ENCODE data around the gene NDUFA1.
A peak's percentile ranks its signal among the peaks of the same experiment; 100 is the strongest.
"Not testable (repeated sequence)": the region's sequence is repeated elsewhere in the genome, so short reads cannot be mapped to it uniquely, and the experiment has no call there.

NDUFA1 gene

GRCh38 chrX:119871599-119872395 is at the start of gene NDUFA1, which contains the start of gene RNF113A:
TSS of gene NDUFA1 (plus strand) at chrX:119871832. CDS start at chrX:119871912, 80 bp downstream.
TSS of gene RNF113A (minus strand) at chrX:119871733. CDS start at chrX:119871613, 120 bp downstream.
- peak; percentile 87 for DNase-seq (ENCODE audit: low spot score)

GRCh38 chrX:119824221-119824620 is 47.4 kb upstream of the NDUFA1 start:
- DNase-seq (ENCODE audit: low spot score), result not testable (repeated sequence)

GRCh38 chrX:119826399-119826959 is 45.2 kb upstream of the NDUFA1 start:
- DNase-seq (ENCODE audit: low spot score), result no peak

- DNase-seq (ENCODE audit: low spot score), result no peak
Measured at GRCh38 chrX:119828446-119828845, 43.2 kb upstream of the NDUFA1 start.

- DNase-seq (ENCODE audit: low spot score), result no peak
Measured at GRCh38 chrX:119833905-119834304, 37.7 kb upstream of the NDUFA1 start.

GRCh38 chrX:119852382-119853353 is 19.0 kb upstream of the NDUFA1 start, which contains the start of gene UPF3B:
TSS of gene UPF3B (minus strand) at chrX:119852963. CDS start at chrX:119852928, 35 bp downstream.
- peak; percentile 95 for DNase-seq (ENCODE audit: low spot score)

GRCh38 chrX:119853444-119853843 is 18.2 kb upstream of the NDUFA1 start:
- no peak for DNase-seq (ENCODE audit: low spot score)

- DNase-seq (ENCODE audit: low spot score), result peak; percentile 16
Measured at GRCh38 chrX:119870626-119871131, 953 bp upstream of the NDUFA1 start.

GRCh38 chrX:119871245-119871598 is 410 bp upstream of the NDUFA1 start:
- no peak for DNase-seq (ENCODE audit: low spot score)

GRCh38 chrX:119878740-119879139 is 7.1 kb downstream of the NDUFA1 start:
- DNase-seq (ENCODE audit: low spot score), result no peak

- no peak for DNase-seq (ENCODE audit: low spot score)
Measured at GRCh38 chrX:119880076-119880475, 8.4 kb downstream of the NDUFA1 start.

- peak; percentile 47 for DNase-seq (ENCODE audit: low spot score)
Measured at GRCh38 chrX:119880552-119881437, 9.2 kb downstream of the NDUFA1 start.

GRCh38 chrX:119885554-119886428 is 14.2 kb downstream of the NDUFA1 start:
- DNase-seq (ENCODE audit: low spot score), result peak; percentile 60

GRCh38 chrX:119887721-119888425 is 16.2 kb downstream of the NDUFA1 start:
- DNase-seq (ENCODE audit: low spot score), result peak; percentile 56

- DNase-seq (ENCODE audit: low spot score), result not testable (repeated sequence)
Measured at GRCh38 chrX:119890626-119891025, 19.0 kb downstream of the NDUFA1 start.

GRCh38 chrX:119891961-119892692 is 20.5 kb downstream of the NDUFA1 start:
- DNase-seq (ENCODE audit: low spot score), result not testable (repeated sequence)

GRCh38 chrX:119895843-119896326 is 24.3 kb downstream of the NDUFA1 start, which contains the start of gene AKAP14:
TSS of gene AKAP14 (plus strand) at chrX:119895893. CDS start at chrX:119903224, 7,331 bp downstream.
- DNase-seq (ENCODE audit: low spot score), result no peak

GRCh38 chrX:119899125-119899524 is 27.5 kb downstream of the NDUFA1 start:
- no peak for DNase-seq (ENCODE audit: low spot score)

Data from CD4-positive, alpha-beta T cell treated with Interleukin-2 at 100 ng/mL for 4 hours (primary cell).